PC-3 (cell line): ENCODE results near the gene ADM2.

Experiments used
- EZH2 ChIP-seq: fragments of 300-600 bp; sonication (generic); IDR thresholded peaks from one replicate; pipeline ENCODE4 v1.6.1; 2017; ENCODE audit warnings: antibody characterized with exemption, mild to moderate bottlenecking, low read length; ENCODE audit not compliant: unreplicated experiment
- EZH2phosphoT487 ChIP-seq: fragments of 300-600 bp; sonication (generic); IDR thresholded peaks from 2 replicates; pipeline ENCODE4 v1.6.1; 2018; ENCODE audit warnings: mild to moderate bottlenecking, antibody characterized with exemption, low read length, borderline replicate concordance
- TF ChIP-seq, protein P1 (sequence below): fragments of 300-600 bp; sonication (generic); conservative IDR thresholded peaks from 2 replicates; pipeline ENCODE4 v1.5.1; 2017; ENCODE audit warnings: antibody characterized with exemption, low read depth, mild to moderate bottlenecking, low read length

DNA sequence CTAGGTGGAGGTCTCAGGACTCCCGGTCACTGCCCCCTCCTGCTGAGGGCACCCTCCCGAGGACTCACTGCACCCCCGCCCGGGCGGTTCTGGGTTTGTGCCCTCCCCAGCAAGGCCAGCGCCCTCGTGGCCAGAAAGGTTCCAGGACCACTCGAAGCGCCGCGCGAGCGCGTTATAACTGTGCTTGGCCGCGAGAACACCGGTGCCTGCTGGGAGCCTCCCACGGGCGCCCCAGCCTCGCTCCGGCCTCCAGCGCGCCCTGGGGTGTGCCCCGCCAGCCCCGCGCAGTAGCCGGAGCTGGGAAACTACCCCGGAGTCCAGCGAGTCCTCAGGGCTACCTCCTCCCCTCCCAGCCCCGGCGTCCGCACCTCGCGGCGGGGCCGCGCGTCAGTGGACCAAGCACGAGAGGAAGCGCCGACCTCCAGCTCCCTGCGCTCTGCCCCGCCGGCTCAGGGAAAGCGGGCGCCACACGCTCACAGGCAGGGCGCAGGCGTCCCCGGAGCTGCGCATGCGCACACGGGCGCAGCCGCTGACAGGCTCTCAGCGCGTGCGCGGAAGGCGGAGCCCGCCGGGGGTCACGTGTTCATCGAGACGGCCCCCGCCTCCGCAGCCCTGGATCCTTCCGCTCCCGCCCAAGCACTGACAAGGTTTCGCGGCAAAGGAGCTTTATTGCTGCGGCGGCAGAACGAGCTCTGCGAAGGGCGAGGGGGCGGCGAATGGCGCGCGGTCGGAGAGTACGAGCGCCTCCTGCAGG, 43.9 kb downstream of the ADM2 start, which contains the start of gene SCO2:
- TF ChIP-seq, protein P1, sequence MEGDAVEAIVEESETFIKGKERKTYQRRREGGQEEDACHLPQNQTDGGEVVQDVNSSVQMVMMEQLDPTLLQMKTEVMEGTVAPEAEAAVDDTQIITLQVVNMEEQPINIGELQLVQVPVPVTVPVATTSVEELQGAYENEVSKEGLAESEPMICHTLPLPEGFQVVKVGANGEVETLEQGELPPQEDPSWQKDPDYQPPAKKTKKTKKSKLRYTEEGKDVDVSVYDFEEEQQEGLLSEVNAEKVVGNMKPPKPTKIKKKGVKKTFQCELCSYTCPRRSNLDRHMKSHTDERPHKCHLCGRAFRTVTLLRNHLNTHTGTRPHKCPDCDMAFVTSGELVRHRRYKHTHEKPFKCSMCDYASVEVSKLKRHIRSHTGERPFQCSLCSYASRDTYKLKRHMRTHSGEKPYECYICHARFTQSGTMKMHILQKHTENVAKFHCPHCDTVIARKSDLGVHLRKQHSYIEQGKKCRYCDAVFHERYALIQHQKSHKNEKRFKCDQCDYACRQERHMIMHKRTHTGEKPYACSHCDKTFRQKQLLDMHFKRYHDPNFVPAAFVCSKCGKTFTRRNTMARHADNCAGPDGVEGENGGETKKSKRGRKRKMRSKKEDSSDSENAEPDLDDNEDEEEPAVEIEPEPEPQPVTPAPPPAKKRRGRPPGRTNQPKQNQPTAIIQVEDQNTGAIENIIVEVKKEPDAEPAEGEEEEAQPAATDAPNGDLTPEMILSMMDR: no peak; the same call in 1 of the 2 replicates
- no peak for TF ChIP-seq EZH2phosphoT487
- no peak for TF ChIP-seq EZH2
